Measurements from ENCODE around the gene ZNF493. TPM values are rescaled to one million over a fixed set of nuclear protein-coding genes. Genes with fewer than 3 reads are reported as not detected.

The ZNF493 gene
- 0.08 to 0.33 TPM (median 0.12 TPM) in 4 of 5 replicates, not detected in the other for total RNA-seq (2022; extraction: Qiagen RNA extraction; ENCODE audit: low read depth)

GRCh38 chr19:21396893-21397572, at the start of gene ZNF493:
Gene ZNF493 (plus strand): TSS chr19:21397133. CDS start chr19:21397238, 105 bp downstream.

GRCh38 chr19:21358768-21359451, 38.0 kb upstream of the ZNF493 start, which contains the start of gene ZNF738:
Gene ZNF738 (plus strand): TSS chr19:21359000. CDS start chr19:21359141, 141 bp downstream.

Other genes starting within 250 kb of the ZNF493 start
- gene ZNF708, start 67.7 kb upstream of the ZNF493 start, total RNA-seq (2022; extraction: Qiagen RNA extraction; ENCODE audit: low read depth), result 0.84 to 1.4 TPM (median 1.1 TPM) in 5 replicates
- 0.62 to 1.4 TPM (median 0.72 TPM) in 5 replicates for gene ZNF738, start 38.1 kb upstream of the ZNF493 start, total RNA-seq (2022; extraction: Qiagen RNA extraction; ENCODE audit: low read depth)
- gene ZNF429, start 108.5 kb downstream of the ZNF493 start, total RNA-seq (2022; extraction: Qiagen RNA extraction; ENCODE audit: low read depth), result not detected in 5 replicates